HepG2 (cell line): ENCODE results near the gene CRABP1. TPM values are rescaled to one million over a fixed set of nuclear protein-coding genes. Genes with fewer than 3 reads are reported as not detected.

Experiments
- ATAC-seq: fragments of 200-7000 bp; cut with Tn5 transposase; 3 replicates; pipeline ENCODE4 v1.9.1; 2020; ENCODE audit warnings: mild to moderate bottlenecking, moderate library complexity
- BruUV-seq: library from RNA; stranded (reverse); fragments of 400-500 nt; replicated peaks from 2 replicates; lab custom pipeline; 2021; lab: Mats Ljungman, UMichigan
- CTCF ChIA-PET: fragments of 300-600 bp; formaldehyde crosslinking; extraction: SDS; loops from one replicate; lab custom pipeline; 2021; ENCODE audit warnings: low total read pairs, inconsistent platforms, low intra/inter-chr PET ratio; lab: Yijun Ruan, JAX
- POLR2A ChIA-PET: fragments of 350-600 bp; sonication (Branson Sonifier 250); formaldehyde crosslinking; loops from one replicate; lab custom pipeline; 2020; ENCODE audit warnings: antibody characterized with exemption, inconsistent platforms; lab: Yijun Ruan, JAX
- DNase-seq: peaks from one replicate; pipeline ENCODE4 v3.0.0-alpha.2; 2015; ENCODE audit warnings: low spot score
- FAIRE-seq: peaks from 3 replicates; lab custom pipeline; 2011; peaks lifted over from hg19 to GRCh38; lab: Jason Lieb, UNC
- H2AFZ ChIP-seq: one replicate; pipeline ENCODE4 v1.6.1; 2011; ENCODE audit warnings: low read length, inconsistent platforms
- H3K27ac ChIP-seq: fragments of 300-600 bp; 3 replicates; pipeline ENCODE4 v1.8.0; 2011; ENCODE audit warnings: mixed run types, mild to moderate bottlenecking, mixed read lengths, low read length, inconsistent platforms; ENCODE audit not compliant: insufficient read depth; ENCODE audit errors: extremely low read length
- H3K27me3 ChIP-seq, 2 experiments: fragments of 200-600 bp in 1 of 2; 2 replicates in 1 of 2; 3 replicates in 1 of 2; pipeline versions ENCODE4 v1.6.0 to v1.8.0; 2011; ENCODE audit warnings: low read length in 2 of 2, mild to moderate bottlenecking in 2 of 2, moderate library complexity in 2 of 2, inconsistent platforms in 1 of 2; ENCODE audit not compliant: insufficient read depth in 2 of 2, control insufficient read depth in 1 of 2
- H3K36me3 ChIP-seq, 2 experiments: fragments of 200-600 bp in 1 of 2; replicated peaks in 1 of 2; 2 replicates in 1 of 2; 3 replicates in 1 of 2; pipeline versions ENCODE4 v1.5.1 to v1.8.0; 2011; ENCODE audit warnings: low read length in 2 of 2, inconsistent platforms in 1 of 2; ENCODE audit not compliant: insufficient read depth in 2 of 2, control insufficient read depth in 1 of 2
- H3K4me1 ChIP-seq: 2 replicates; pipeline ENCODE4 v1.5.1; 2012; ENCODE audit warnings: low read length, inconsistent platforms; ENCODE audit not compliant: insufficient read depth
- H3K4me2 ChIP-seq: 2 replicates; pipeline ENCODE4 v1.6.0; 2011; ENCODE audit warnings: low read depth, low read length, inconsistent platforms
- H3K4me3 ChIP-seq, 3 experiments: fragments of 200-600 bp in 1 of 3; sonication (generic), shearing (Covaris generic) in 1 of 3; replicated peaks in 1 of 3; 2 replicates each; pipeline ENCODE4 v1.5.1; 2011 to 2016; ENCODE audit warnings: low read length in 3 of 3, inconsistent platforms in 2 of 3, low read depth in 2 of 3, mild to moderate bottlenecking in 2 of 3, control low read depth in 1 of 3, mixed read lengths in 1 of 3; ENCODE audit not compliant: insufficient read depth in 1 of 3
- H3K79me2 ChIP-seq: one replicate; pipeline ENCODE4 v1.6.1; 2011; ENCODE audit warnings: low read length, inconsistent platforms; ENCODE audit not compliant: insufficient read depth
- H3K9ac ChIP-seq: 2 replicates; pipeline ENCODE4 v1.6.0; 2011; ENCODE audit warnings: mild to moderate bottlenecking, low read depth, low read length, inconsistent platforms; ENCODE audit not compliant: insufficient read depth
- H3K9me3 ChIP-seq: 2 replicates; pipeline ENCODE4 v1.5.1; 2012; ENCODE audit warnings: mild to moderate bottlenecking, low read length
- H4K20me1 ChIP-seq: 2 replicates; pipeline ENCODE4 v1.6.0; 2011; ENCODE audit warnings: inconsistent platforms, mild to moderate bottlenecking, low read length, moderate library complexity; ENCODE audit not compliant: insufficient read depth
- AHR ChIP-seq: IDR thresholded peaks from 2 replicates; pipeline ENCODE4 v1.6.1; 2018; ENCODE audit warnings: missing genetic modification reagents, missing compliant biosample characterization
- ELF3 ChIP-seq: IDR thresholded peaks from 2 replicates; pipeline ENCODE4 v1.6.1; 2016; ENCODE audit warnings: missing genetic modification reagents, missing compliant biosample characterization
- HNF4G ChIP-seq, 2 experiments: sonication (generic) in 1 of 2; formaldehyde crosslinking in 1 of 2; IDR thresholded peaks; 2 replicates each; pipeline versions ENCODE4 v1.4.0 to v1.6.1; 2011 to 2020; ENCODE audit warnings: borderline replicate concordance in 2 of 2, low read depth in 2 of 2, mild to moderate bottlenecking in 2 of 2, low read length in 1 of 2, missing genetic modification reagents in 1 of 2, moderate library complexity in 1 of 2
- PHF5A ChIP-seq: IDR thresholded peaks from one replicate; pipeline ENCODE4 v1.6.1; 2018; ENCODE audit warnings: low read depth, missing genetic modification reagents; ENCODE audit not compliant: unreplicated experiment
- SP1 ChIP-seq, 2 experiments: fragments of 450-650 bp in 1 of 2; sonication (generic) in 1 of 2; formaldehyde crosslinking in 1 of 2; IDR thresholded peaks; 2 replicates each; pipeline versions ENCODE4 v1.4.0 to v1.6.1; 2016 to 2020; ENCODE audit warnings: missing genetic modification reagents in 1 of 2
- ZBTB20 ChIP-seq: sonication (generic); formaldehyde crosslinking; IDR thresholded peaks from 2 replicates; pipeline ENCODE4 v1.8.1; 2023; ENCODE audit warnings: missing genetic modification reagents, low read depth, mild to moderate bottlenecking, borderline replicate concordance
- ZNF747 ChIP-seq: sonication (generic); formaldehyde crosslinking; IDR thresholded peaks from 2 replicates; pipeline ENCODE4 v1.8.1; 2023; ENCODE audit warnings: missing genetic modification reagents, mild to moderate bottlenecking, borderline replicate concordance
- WGBS: methylation state at CpG from one replicate; pipeline ENCODE4 v1.1.6; 2017; ENCODE audit warnings: low lambda C conversion rate; 5-methylcytosine and 5-hydroxymethylcytosine counted together
- in situ Hi-C: cut with HindIII; loops from 2 replicates; pipeline ENCODE4 v1.10.0; 2017; ENCODE audit warnings: low pct_unique_long_range_greater_than_20kb; ENCODE audit not compliant: extremely low pct_ligation_motif_present
- intact Hi-C: fragments of 100-400 bp; cut with micrococcal nuclease; formaldehyde crosslinking; loops from one replicate; pipeline ENCODE4 v1.10.0; 2022; ENCODE audit not compliant: unreplicated experiment
- polyA plus RNA-seq, 8 experiments: library from polyadenylated mRNA; depleted of rRNA in 3 of 8; stranded (reverse) in 7 of 8; unstranded in 1 of 8; fragments of >200 nt; fragmentation: Illumina TruSeq in 4 of 8; extraction: Trizol in 4 of 8; gene quantifications; 2 replicates each; pipeline versions ENCODE4 v1.2.1 to v1.2.3, GENCODE V29; 2011 to 2016; ENCODE audit warnings: low read depth in 4 of 8, missing spikeins in 1 of 8, mixed read lengths in 1 of 8; ENCODE audit not compliant: insufficient read depth in 1 of 8
- total RNA-seq, 5 experiments: library from RNA; depleted of rRNA; stranded (reverse); fragments of >200 nt; fragmentation: Illumina TruSeq; extraction: Trizol; gene quantifications; 2 replicates each; pipeline ENCODE4 v1.2.3, GENCODE V29; 2016; ENCODE audit warnings: low read depth in 1 of 5
- TF ChIP-seq, protein P1 (sequence below): sonication (generic); formaldehyde crosslinking; IDR thresholded peaks from 2 replicates; pipeline ENCODE4 v1.4.0; 2020; ENCODE audit warnings: mild to moderate bottlenecking, low read depth, missing genetic modification reagents
- TF ChIP-seq, protein P2 (sequence below), 2 experiments: sonication (generic) in 1 of 2; formaldehyde crosslinking in 1 of 2; IDR thresholded peaks; 2 replicates each; pipeline versions ENCODE4 v1.5.1 to v1.6.1; 2011 to 2020; ENCODE audit warnings: borderline replicate concordance in 1 of 2, low read depth in 1 of 2, low read length in 1 of 2, mild to moderate bottlenecking in 1 of 2, missing genetic modification reagents in 1 of 2, moderate library complexity in 1 of 2

CRABP1 gene
- total and polyA plus RNA-seq, 2 of the 13 experiments (the other 11 are each of a cell fraction or from before 2014, with no cell fraction given) = not detected

DNA sequence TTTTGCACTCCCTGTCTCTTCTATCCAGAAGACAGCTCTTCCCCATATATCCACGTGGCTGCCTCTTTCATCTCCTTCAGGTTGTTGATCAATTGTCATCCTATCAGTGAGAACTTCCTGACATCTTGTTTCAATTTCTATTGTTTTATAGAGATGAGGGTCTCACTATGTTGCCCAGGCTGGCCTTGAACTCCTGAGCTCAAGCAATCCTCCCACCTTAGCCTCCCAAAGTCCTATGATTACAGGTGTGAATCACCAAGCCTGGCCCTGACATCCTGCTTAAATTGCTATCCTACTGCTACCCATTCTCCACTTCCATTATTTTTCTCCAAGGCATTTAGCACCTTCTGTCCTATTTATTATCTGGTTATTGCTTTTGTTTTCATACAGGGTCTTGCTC is 53.0 kb downstream of the CRABP1 start:
- 10% methylated on average over 1 of the region's 1 CpG for WGBS
- Histone ChIP-seq H3K9me3 (no peaks in the 10 kb centered on the region), H3K9ac (no peak overlapping the region), H3K27me3 (peaks cover 0 to 5% of the 10 kb centered on the region in 2 experiments; a peak in 1 of 5 replicates), H3K4me2 (no peak overlapping the region), H3K27ac (no peak overlapping the region), H3K79me2 (no peaks in the 10 kb centered on the region), H3K36me3 (no peaks in the 10 kb centered on the region), H3K4me1 (peaks cover 11% of the 10 kb centered on the region), H3K4me3 (no peak overlapping the region), H4K20me1 (no peaks in the 10 kb centered on the region), H2AFZ (no peak overlapping the region)
- FAIRE-seq (no peak), DNase-seq (no peak), ATAC-seq (no peak)
- ChIA-PET POLR2A (no interaction called here), CTCF (no interaction called here)
- in situ Hi-C loops (no loop called here), intact Hi-C loops (loop anchor here (10.0 kb wide), 1 partner anchor 48 kb away; the partner anchor contains the start of gene CRABP1)
- no TSS peak for BruUV-seq
- no peak for TF ChIP-seq AHR (CRISPR knock-in tag)
- no peak for TF ChIP-seq HNF4G (IDR thresholded peaks at IDR 0.05; ENCODE audit: borderline replicate concordance, low read depth, low read length)
- TF ChIP-seq HNF4G (CRISPR knock-in tag; IDR thresholded peaks at IDR 0.05; ENCODE audit: borderline replicate concordance, low read depth) = no peak
- no peak for TF ChIP-seq ZBTB20 (CRISPR knock-in tag)
- no peak for TF ChIP-seq SP1 (IDR thresholded peaks at IDR 0.05)
- no peak for TF ChIP-seq SP1 (CRISPR knock-in tag; IDR thresholded peaks at IDR 0.05)
- TF ChIP-seq, protein P1, sequence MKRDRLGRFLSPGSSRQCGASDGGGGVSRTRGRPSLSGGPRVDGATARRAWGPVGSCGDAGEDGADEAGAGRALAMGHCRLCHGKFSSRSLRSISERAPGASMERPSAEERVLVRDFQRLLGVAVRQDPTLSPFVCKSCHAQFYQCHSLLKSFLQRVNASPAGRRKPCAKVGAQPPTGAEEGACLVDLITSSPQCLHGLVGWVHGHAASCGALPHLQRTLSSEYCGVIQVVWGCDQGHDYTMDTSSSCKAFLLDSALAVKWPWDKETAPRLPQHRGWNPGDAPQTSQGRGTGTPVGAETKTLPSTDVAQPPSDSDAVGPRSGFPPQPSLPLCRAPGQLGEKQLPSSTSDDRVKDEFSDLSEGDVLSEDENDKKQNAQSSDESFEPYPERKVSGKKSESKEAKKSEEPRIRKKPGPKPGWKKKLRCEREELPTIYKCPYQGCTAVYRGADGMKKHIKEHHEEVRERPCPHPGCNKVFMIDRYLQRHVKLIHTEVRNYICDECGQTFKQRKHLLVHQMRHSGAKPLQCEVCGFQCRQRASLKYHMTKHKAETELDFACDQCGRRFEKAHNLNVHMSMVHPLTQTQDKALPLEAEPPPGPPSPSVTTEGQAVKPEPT = no peak
- TF ChIP-seq, protein P2, sequence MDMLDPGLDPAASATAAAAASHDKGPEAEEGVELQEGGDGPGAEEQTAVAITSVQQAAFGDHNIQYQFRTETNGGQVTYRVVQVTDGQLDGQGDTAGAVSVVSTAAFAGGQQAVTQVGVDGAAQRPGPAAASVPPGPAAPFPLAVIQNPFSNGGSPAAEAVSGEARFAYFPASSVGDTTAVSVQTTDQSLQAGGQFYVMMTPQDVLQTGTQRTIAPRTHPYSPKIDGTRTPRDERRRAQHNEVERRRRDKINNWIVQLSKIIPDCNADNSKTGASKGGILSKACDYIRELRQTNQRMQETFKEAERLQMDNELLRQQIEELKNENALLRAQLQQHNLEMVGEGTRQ (IDR thresholded peaks at IDR 0.05; ENCODE audit: low read depth, low read length) = no peak
- TF ChIP-seq, protein P2 (CRISPR knock-in tag; IDR thresholded peaks at IDR 0.05; ENCODE audit: borderline replicate concordance) = no peak
- no peak for TF ChIP-seq ELF3 (CRISPR knock-in tag)
- no peak for TF ChIP-seq ZNF747 (CRISPR knock-in tag)
- no peak for TF ChIP-seq PHF5A (CRISPR knock-in tag)
